ENCODE measurements around the gene SGO1.

DNA sequence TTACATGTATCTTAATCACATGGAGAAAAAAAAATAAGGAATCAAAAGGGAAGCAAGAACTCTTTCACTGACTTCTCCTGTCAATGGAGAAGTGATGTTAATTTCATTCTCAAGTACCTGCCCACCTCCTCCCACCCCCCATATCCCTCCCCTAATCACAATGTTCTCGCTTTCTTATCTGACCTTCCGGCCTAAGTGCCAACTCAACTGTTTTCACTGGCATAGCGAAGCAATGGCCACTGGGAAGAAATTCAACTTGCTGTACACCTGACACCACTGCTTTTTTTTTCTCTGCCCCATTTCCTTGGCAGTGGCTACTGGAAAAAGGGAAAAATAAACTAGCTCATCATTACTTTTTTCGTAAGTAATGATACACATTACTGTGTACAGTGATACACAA lies 3.8 kb downstream of the SGO1 start:
- TF ChIP-seq FOXA1 (IDR thresholded peaks at IDR 0.05): no peak
- no peak for TF ChIP-seq SUZ12 (IDR thresholded peaks at IDR 0.05)
- no peak for TF ChIP-seq HDGF (IDR thresholded peaks at IDR 0.05; ENCODE audit: borderline replicate concordance)
- TF ChIP-seq SP1 (IDR thresholded peaks at IDR 0.05): no peak
- no peak for TF ChIP-seq CTBP1 (IDR thresholded peaks at IDR 0.05; ENCODE audit: borderline replicate concordance)
- TF ChIP-seq LEF1 (IDR thresholded peaks at IDR 0.05; ENCODE audit: borderline replicate concordance): no peak
- TF ChIP-seq ELF4 (IDR thresholded peaks at IDR 0.05): no peak
- no peak for TF ChIP-seq BHLHE40 (IDR thresholded peaks at IDR 0.05; ENCODE audit: borderline replicate concordance)
